GM18873 (cell line): ENCODE data around the gene FAM81A.

ENCODE experiments used
- ATAC-seq: cut with Tn5 transposase; IDR thresholded peaks from one replicate; pipeline ENCODE4 v1.9.1; 2021; ENCODE audit warnings: mild to moderate bottlenecking, moderate library complexity, moderate number of reproducible peaks; ENCODE audit not compliant: unreplicated experiment, low FRiP score

FAM81A gene

GRCh38 chr15:59537403-59537802 is 99.4 kb downstream of the FAM81A start:
- ATAC-seq = no peak

- ATAC-seq = no peak
These were observed 100.5 kb downstream of the FAM81A start for GRCh38 chr15:59538494-59538893.

- ATAC-seq = no peak
These were observed 101.8 kb downstream of the FAM81A start for GRCh38 chr15:59539799-59540198.

- no peak for ATAC-seq
These were observed 102.7 kb downstream of the FAM81A start for GRCh38 chr15:59540654-59541053.

- no peak for ATAC-seq
These were observed 103.8 kb downstream of the FAM81A start for GRCh38 chr15:59541750-59542149.

GRCh38 chr15:59543721-59544547 is 105.9 kb downstream of the FAM81A start:
- ATAC-seq = no peak

- ATAC-seq = no peak
These were observed 107.6 kb downstream of the FAM81A start for GRCh38 chr15:59545573-59545972.

GRCh38 chr15:59548501-59549226 is 110.7 kb downstream of the FAM81A start:
- no peak for ATAC-seq

GRCh38 chr15:59549301-59550185 is 111.6 kb downstream of the FAM81A start:
- no peak for ATAC-seq

- ATAC-seq = no peak
These were observed 112.5 kb downstream of the FAM81A start for GRCh38 chr15:59550530-59550929.

GRCh38 chr15:59550956-59551355 is 113.0 kb downstream of the FAM81A start:
- ATAC-seq = no peak

GRCh38 chr15:59553879-59554735 is 116.1 kb downstream of the FAM81A start:
- no peak for ATAC-seq

GRCh38 chr15:59555696-59556095 is 117.7 kb downstream of the FAM81A start:
- ATAC-seq = no peak

- ATAC-seq = no peak
These were observed 118.4 kb downstream of the FAM81A start for GRCh38 chr15:59556380-59556779.

- ATAC-seq = no peak
These were observed 119.6 kb downstream of the FAM81A start for GRCh38 chr15:59557581-59557980.

- no peak for ATAC-seq
These were observed 120.9 kb downstream of the FAM81A start for GRCh38 chr15:59558851-59559250.

- ATAC-seq = no peak
These were observed 123.6 kb downstream of the FAM81A start for GRCh38 chr15:59561547-59561946.

- no peak for ATAC-seq
These were observed 124.6 kb downstream of the FAM81A start for GRCh38 chr15:59562448-59563186.

- no peak for ATAC-seq
These were observed 127.3 kb downstream of the FAM81A start for GRCh38 chr15:59565299-59565698.
